ENCODE data around the gene SMARCC2.
A peak's percentile ranks its signal among the peaks of the same experiment; 100 is the strongest.

SMARCC2 gene

DNA sequence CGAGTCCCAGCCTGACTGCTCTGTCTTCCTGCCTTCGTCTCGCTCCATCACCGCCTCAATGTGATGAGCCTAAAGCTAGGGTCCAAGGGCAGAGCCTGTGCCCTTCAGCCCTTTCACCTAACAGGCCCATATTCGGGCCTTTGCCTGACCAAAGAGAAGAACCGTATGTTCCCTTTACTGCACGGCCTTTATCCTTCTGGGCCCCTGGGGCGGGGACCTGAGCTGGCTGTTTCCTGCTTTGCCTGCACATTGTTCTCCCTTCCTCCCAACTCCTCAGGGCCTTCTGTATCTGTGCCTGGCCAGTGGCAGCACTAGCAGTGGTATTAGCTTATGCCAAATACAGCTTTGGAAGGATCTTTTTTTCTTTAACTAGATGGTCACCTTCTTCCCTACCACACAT lies 45.4 kb downstream of the SMARCC2 start:
- no peak for DNase-seq (ENCODE audit: low read depth in 2 of 2)
- TF ChIP-seq, protein P1, sequence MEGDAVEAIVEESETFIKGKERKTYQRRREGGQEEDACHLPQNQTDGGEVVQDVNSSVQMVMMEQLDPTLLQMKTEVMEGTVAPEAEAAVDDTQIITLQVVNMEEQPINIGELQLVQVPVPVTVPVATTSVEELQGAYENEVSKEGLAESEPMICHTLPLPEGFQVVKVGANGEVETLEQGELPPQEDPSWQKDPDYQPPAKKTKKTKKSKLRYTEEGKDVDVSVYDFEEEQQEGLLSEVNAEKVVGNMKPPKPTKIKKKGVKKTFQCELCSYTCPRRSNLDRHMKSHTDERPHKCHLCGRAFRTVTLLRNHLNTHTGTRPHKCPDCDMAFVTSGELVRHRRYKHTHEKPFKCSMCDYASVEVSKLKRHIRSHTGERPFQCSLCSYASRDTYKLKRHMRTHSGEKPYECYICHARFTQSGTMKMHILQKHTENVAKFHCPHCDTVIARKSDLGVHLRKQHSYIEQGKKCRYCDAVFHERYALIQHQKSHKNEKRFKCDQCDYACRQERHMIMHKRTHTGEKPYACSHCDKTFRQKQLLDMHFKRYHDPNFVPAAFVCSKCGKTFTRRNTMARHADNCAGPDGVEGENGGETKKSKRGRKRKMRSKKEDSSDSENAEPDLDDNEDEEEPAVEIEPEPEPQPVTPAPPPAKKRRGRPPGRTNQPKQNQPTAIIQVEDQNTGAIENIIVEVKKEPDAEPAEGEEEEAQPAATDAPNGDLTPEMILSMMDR (IDR thresholded peaks at IDR 0.05; ENCODE audit: low read depth, low read length): no peak
- no peak overlapping the region for H3K4me3 ChIP-seq (replicated peaks in 1 of 2; ENCODE audit: low read depth in 2 of 2, low read length in 2 of 2)

DNA sequence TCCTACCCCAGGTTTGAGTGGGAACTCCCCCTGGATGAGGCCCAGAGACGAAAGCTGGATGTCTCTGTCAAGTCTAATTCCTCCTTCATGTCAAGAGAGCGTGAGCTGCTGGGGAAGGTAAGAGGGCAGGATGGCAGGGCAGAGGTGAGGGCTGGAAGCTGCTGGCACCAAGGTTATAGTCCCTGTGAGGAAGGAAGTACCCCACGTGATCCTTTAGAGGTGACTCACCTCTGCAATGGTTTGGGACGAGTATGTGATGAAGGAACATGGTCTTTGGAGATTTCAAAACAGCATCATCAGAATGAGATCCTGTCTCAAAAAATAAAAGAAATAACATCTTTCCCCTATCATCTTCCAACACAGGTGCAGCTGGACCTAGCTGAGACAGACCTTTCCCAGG lies 46.1 kb downstream of the SMARCC2 start:
- no peak overlapping the region for H3K4me3 ChIP-seq (replicated peaks in 1 of 2; ENCODE audit: low read depth in 2 of 2, low read length in 2 of 2)
- peak in 1 of 2 donors; percentile 35 for DNase-seq (ENCODE audit: low read depth in 2 of 2)
- TF ChIP-seq, protein P1 (IDR thresholded peaks at IDR 0.05; ENCODE audit: low read depth, low read length): no peak

DNA sequence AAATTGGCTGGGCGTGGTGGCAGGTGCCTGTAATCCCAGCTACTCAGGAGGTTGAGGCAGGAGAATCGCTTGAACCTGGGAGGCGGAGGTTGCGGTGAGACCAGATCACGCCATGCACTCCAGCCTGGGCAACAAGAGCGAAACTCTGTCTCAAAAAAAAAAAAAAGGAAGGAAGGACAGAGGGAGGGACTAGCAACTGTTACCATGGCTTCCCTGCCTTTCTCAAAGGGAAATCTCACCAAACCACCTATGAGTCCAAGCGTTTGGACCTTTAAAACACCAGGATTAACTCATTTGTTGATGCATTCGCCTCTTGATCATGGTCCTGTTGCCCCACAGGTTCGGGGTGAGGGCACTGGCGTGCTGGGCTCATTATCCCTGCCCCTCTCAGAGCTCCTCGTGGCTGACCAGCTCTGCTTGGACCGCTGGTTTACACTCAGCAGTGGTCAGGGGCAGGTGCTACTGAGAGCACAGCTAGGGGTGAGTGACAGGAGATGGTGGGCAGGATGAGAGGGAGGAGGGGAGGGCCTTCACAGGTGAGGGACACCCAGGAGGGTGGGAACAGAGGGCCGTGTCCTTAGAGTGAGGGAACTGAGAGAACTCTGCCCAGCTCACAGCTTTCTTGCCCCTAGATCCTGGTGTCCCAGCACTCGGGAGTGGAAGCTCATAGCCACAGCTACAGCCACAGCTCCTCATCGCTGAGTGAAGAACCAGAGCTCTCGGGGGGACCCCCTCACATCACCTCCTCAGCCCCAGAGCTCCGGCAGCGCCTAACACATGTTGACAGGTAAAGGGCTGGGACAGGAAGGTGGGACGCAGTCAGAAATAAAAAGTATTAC lies 47.1 kb downstream of the SMARCC2 start:
- H3K4me3 ChIP-seq (replicated peaks in 1 of 2; ENCODE audit: low read depth in 2 of 2, low read length in 2 of 2): no peak overlapping the region
- TF ChIP-seq, protein P1 (IDR thresholded peaks at IDR 0.05; ENCODE audit: low read depth, low read length): no peak
- no peak for DNase-seq (ENCODE audit: low read depth in 2 of 2)

DNA sequence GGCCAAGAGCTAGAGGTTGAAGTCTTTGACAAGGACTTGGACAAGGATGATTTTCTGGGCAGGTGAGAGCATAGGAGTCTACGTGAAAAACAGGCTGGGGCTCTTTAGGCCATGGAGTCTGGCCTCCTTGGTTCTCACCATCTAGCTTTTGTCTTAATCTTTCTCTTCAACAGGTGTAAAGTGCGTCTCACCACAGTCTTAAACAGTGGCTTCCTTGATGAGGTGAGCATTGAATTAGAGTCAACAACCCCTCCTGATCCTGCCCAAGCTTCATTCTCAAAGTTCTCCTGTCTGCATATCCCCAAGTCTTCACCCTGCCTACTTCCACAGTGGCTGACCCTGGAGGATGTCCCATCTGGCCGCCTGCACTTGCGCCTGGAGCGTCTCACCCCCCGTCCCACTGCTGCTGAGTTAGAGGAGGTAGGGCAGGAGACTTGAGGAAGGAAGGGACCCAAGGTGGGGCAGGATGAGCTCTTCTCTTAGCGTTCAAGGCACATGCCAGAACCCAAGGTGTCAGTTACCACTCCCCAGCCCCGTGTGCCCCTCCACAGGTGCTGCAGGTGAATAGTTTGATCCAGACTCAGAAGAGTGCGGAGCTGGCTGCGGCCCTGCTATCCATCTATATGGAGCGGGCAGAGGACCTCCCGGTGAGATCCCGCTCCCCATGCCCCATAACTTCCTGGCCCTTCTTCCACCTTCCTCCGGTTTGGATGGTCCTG lies 51.3 kb downstream of the SMARCC2 start:
- DNase-seq (ENCODE audit: low read depth in 2 of 2): no peak
- TF ChIP-seq, protein P1 (IDR thresholded peaks at IDR 0.05; ENCODE audit: low read depth, low read length): no peak
- no peak overlapping the region for H3K4me3 ChIP-seq (replicated peaks in 1 of 2; ENCODE audit: low read depth in 2 of 2, low read length in 2 of 2)

DNA sequence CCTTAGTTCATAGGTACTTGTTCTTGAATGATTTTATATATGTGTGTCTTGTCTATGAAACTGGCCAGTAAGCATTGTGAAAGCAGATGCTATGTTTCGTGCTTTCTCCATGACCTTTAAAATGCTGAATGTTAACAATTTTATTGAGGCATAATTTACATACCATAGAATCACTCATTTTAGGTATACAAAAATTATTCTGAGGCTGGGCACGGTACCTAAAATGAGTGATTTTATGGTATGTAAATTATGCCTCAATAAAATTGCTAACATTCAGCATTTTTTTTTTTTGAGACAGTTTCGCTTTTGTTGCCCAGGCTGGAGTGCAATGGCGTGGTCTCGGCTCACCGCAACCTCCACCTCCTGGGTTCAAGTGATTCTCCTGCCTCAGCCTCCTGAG lies 54.4 kb downstream of the SMARCC2 start:
- TF ChIP-seq, protein P1 (IDR thresholded peaks at IDR 0.05; ENCODE audit: low read depth, low read length): no peak
- no peak for DNase-seq (ENCODE audit: low read depth in 2 of 2)
- no peak overlapping the region for H3K4me3 ChIP-seq (replicated peaks in 1 of 2; ENCODE audit: low read depth in 2 of 2, low read length in 2 of 2)

DNA sequence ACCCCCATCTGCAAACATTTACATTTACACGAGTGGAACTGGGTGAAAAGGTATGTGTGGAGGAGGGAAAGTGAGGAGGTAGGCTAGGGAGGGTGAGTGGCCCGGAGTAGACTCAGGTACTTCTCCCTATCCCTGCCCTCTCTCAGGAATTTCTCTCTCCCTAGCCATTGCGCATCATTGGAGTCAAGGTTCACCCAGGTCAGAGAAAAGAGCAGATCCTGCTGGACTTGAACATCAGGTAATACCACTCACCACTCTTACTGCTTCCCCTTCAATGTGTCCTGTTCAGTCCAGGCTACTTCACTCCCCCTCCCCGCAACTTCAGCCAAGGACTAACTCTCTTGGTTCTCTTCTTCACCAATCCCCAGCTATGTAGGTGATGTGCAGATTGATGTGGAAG lies 58.4 kb downstream of the SMARCC2 start:
- no peak overlapping the region for H3K4me3 ChIP-seq (replicated peaks in 1 of 2; ENCODE audit: low read depth in 2 of 2, low read length in 2 of 2)

More for the DNA sequence above, 58.4 kb downstream of the SMARCC2 start:
- DNase-seq (ENCODE audit: low read depth in 2 of 2): no peak
- TF ChIP-seq, protein P1 (IDR thresholded peaks at IDR 0.05; ENCODE audit: low read depth, low read length): no peak

Data from cardiac fibroblast (primary cell).